Esophagus muscularis mucosa (tissue), 4 donors: ENCODE measurements around the gene RHAG. TPM values are rescaled to one million over a fixed set of nuclear protein-coding genes. Genes with fewer than 3 reads are reported as not detected.

Source experiments
- DNase-seq: peaks from one replicate; pipeline ENCODE4 v3.0.0-alpha.2; 2017; ENCODE audit errors: extremely low spot score
- H3K27ac ChIP-seq, 4 donors: fragments of 200-600 bp; sonication (generic); replicated peaks in 1 of 4; 1 replicate in 3 of 4; 2 replicates in 1 of 4; pipeline ENCODE4 v1.5.1; 2016 to 2019; ENCODE audit warnings: mild to moderate bottlenecking in 1 of 4
- H3K27me3 ChIP-seq, 4 donors: fragments of 200-600 bp; sonication (generic); one replicate each; pipeline versions ENCODE4 v1.5.1 to v1.6.0; 2016 to 2019
- H3K36me3 ChIP-seq, 4 donors: fragments of 200-600 bp; sonication (generic); one replicate each; pipeline ENCODE4 v1.5.1; 2016 to 2019
- H3K4me1 ChIP-seq, 4 donors: fragments of 200-600 bp; sonication (generic); one replicate each; pipeline ENCODE4 v1.5.1; 2016 to 2019
- H3K4me3 ChIP-seq, 4 donors: fragments of 200-600 bp; sonication (generic); 1 replicate in 2 of 4; 2 replicates in 2 of 4; pipeline ENCODE4 v1.5.1; 2016 to 2019; ENCODE audit warnings: mild to moderate bottlenecking in 4 of 4, moderate library complexity in 1 of 4
- H3K9me3 ChIP-seq, 4 donors: fragments of 200-600 bp; sonication (generic); 1 replicate in 3 of 4; 2 replicates in 1 of 4; pipeline ENCODE4 v1.5.1; 2016 to 2019
- CTCF ChIP-seq, 3 experiments: fragments of 200-600 bp in 2 of 3; fragments of 450-650 bp in 1 of 3; sonication (generic) in 2 of 3; IDR thresholded peaks; one replicate each; pipeline ENCODE4 v1.5.1; 2017 to 2019; ENCODE audit warnings: antibody characterized with exemption in 3 of 3, mild to moderate bottlenecking in 2 of 3, moderate library complexity in 1 of 3
- EP300 ChIP-seq: sonication (generic); formaldehyde crosslinking; IDR thresholded peaks from one replicate; pipeline ENCODE4 v1.6.1; 2017; ENCODE audit warnings: antibody characterized with exemption
- POLR2A ChIP-seq: fragments of 450-650 bp; IDR thresholded peaks from one replicate; pipeline ENCODE4 v1.6.1; 2017; ENCODE audit warnings: antibody characterized with exemption, moderate library complexity, mild to moderate bottlenecking, low read depth
- POLR2AphosphoS5 ChIP-seq, 2 donors: sonication (generic); formaldehyde crosslinking; IDR thresholded peaks; one replicate each; pipeline ENCODE4 v1.6.1; 2017; ENCODE audit warnings: antibody characterized with exemption in 2 of 2
- WGBS: methylation state at CpG from one replicate; pipeline ENCODE4 v1.1.5; 2018; 5-methylcytosine and 5-hydroxymethylcytosine counted together
- intact Hi-C: fragments of 100-400 bp; cut with DNase I; formaldehyde crosslinking; loops from one replicate; pipeline ENCODE4 v1.15.1; 2023
- total RNA-seq, 4 donors: library from RNA; depleted of rRNA; stranded (reverse); fragments of >200 nt; gene quantifications; one replicate each; pipeline versions ENCODE4 v1.1.0 to v1.2.1, GENCODE V29; 2016

RHAG gene
- total RNA-seq, 4 donors from 2014 or later = 0.42 to 1.4 (median 0.99) TPM; not detected in 1

- no peak overlapping the region for H3K27ac ChIP-seq
- no peaks in the 10 kb centered on the region for H3K9me3 ChIP-seq
- TF ChIP-seq CTCF (IDR thresholded peaks at IDR 0.05) (no peak), POLR2AphosphoS5 (IDR thresholded peaks at IDR 0.05) (no peak), POLR2A (no peak), EP300 (no peak)
- DNase-seq = no peak
- peaks cover 0 to 4% (median 0%) of the 10 kb centered on the region in 4 donors for H3K27me3 ChIP-seq
- H3K4me1 ChIP-seq = no peaks in the 10 kb centered on the region
- no peak overlapping the region for H3K4me3 ChIP-seq
- no peaks in the 10 kb centered on the region for H3K36me3 ChIP-seq
- intact Hi-C loops = no loop called here
These were observed 78.4 kb downstream of the RHAG start for GRCh38 chr6:49558238-49558637.

GRCh38 chr6:49557177-49557576, 79.5 kb downstream of the RHAG start:
- no peaks in the 10 kb centered on the region for H3K4me1 ChIP-seq
- intact Hi-C loops = no loop called here
- no peak overlapping the region for H3K4me3 ChIP-seq
- no peaks in the 10 kb centered on the region for H3K36me3 ChIP-seq
- 95% methylated on average over 3 of the region's 3 CpGs for WGBS
- DNase-seq = no peak
- H3K9me3 ChIP-seq = no peaks in the 10 kb centered on the region
- TF ChIP-seq CTCF (IDR thresholded peaks at IDR 0.05) (no peak), EP300 (no peak), POLR2AphosphoS5 (IDR thresholded peaks at IDR 0.05) (no peak), POLR2A (no peak)
- H3K27me3 ChIP-seq = peaks cover 0 to 6% (median 0%) of the 10 kb centered on the region in 4 donors
- no peak overlapping the region for H3K27ac ChIP-seq

GRCh38 chr6:49556429-49556837, 80.2 kb downstream of the RHAG start:
- H3K9me3 ChIP-seq = no peaks in the 10 kb centered on the region
- TF ChIP-seq EP300 = no peak
- no peak for TF ChIP-seq POLR2AphosphoS5 (IDR thresholded peaks at IDR 0.05)
- no peak for TF ChIP-seq CTCF (IDR thresholded peaks at IDR 0.05)
- TF ChIP-seq POLR2A = no peak
- intact Hi-C loops = no loop called here
- H3K4me1 ChIP-seq = peaks cover 2 to 7% (median 5%) of the 10 kb centered on the region in 4 donors
- peaks cover 0 to 12% (median 3%) of the 10 kb centered on the region in 4 donors for H3K27me3 ChIP-seq
- no peak overlapping the region for H3K27ac ChIP-seq
- no peaks in the 10 kb centered on the region for H3K36me3 ChIP-seq
- no peak overlapping the region for H3K4me3 ChIP-seq
- DNase-seq = no peak

GRCh38 chr6:49555951-49556350, 80.7 kb downstream of the RHAG start:
- intact Hi-C loops = no loop called here
- 68% methylated on average over 4 of the region's 4 CpGs for WGBS
- H3K4me3 ChIP-seq = no peak overlapping the region
- peaks cover 0 to 16% (median 6%) of the 10 kb centered on the region in 4 donors for H3K27me3 ChIP-seq
- no peaks in the 10 kb centered on the region for H3K9me3 ChIP-seq
- no peak overlapping the region for H3K27ac ChIP-seq
- TF ChIP-seq EP300 = no peak
- no peak for TF ChIP-seq CTCF (IDR thresholded peaks at IDR 0.05)
- no peak for TF ChIP-seq POLR2AphosphoS5 (IDR thresholded peaks at IDR 0.05)
- TF ChIP-seq POLR2A = no peak
- no peak for DNase-seq
- peaks cover 7 to 11% (median 10%) of the 10 kb centered on the region in 4 donors for H3K4me1 ChIP-seq
- H3K36me3 ChIP-seq = no peaks in the 10 kb centered on the region

Other genes with a start within 250 kb of the RHAG start
- 10 to 100 TPM; 18.3 to 23.7 (median 21.5) TPM for gene MMUT, start 173.6 kb downstream of the RHAG start, total RNA-seq
- 1 to 10 TPM; 2.9 to 5.6 (median 4.7) TPM for gene CENPQ, start 173.5 kb downstream of the RHAG start, total RNA-seq
- not detected for gene GLYATL3, start 136.9 kb downstream of the RHAG start, total RNA-seq
- gene C6orf141, start 86.2 kb downstream of the RHAG start, total RNA-seq = 1 to 10 TPM; 1.2 to 2.5 (median 1.9) TPM
- not detected for gene CRISP2, start 76.7 kb upstream of the RHAG start, total RNA-seq
- gene CRISP3, start 107.5 kb upstream of the RHAG start, total RNA-seq = 1 to 10 TPM in 1 of 4 donors, under 1 TPM in 1, not detected in 2; 0.33 to 1.2 TPM
- not detected for gene PGK2, start 150.4 kb upstream of the RHAG start, total RNA-seq
- gene CRISP1, start 229.7 kb upstream of the RHAG start, total RNA-seq = not detected